Effector memory CD4-positive, alpha-beta T cell (primary cell): ENCODE data around the gene SGCG.

Source experiments
- DNase-seq, 3 donors: peaks; one replicate each; pipeline ENCODE4 v3.0.0-alpha.2; 2020
- H3K27ac ChIP-seq: 2 replicates; pipeline ENCODE4 v1.7.0; 2013; ENCODE audit warnings: mild to moderate bottlenecking, low read length, moderate library complexity; ENCODE audit not compliant: insufficient read depth, poor library complexity, severe bottlenecking
- H3K27me3 ChIP-seq: replicated peaks from 2 replicates; pipeline ENCODE4 v1.7.0; 2013; ENCODE audit warnings: mild to moderate bottlenecking, low read length; ENCODE audit not compliant: insufficient read depth, control insufficient read depth, poor library complexity, severe bottlenecking
- H3K36me3 ChIP-seq: 2 replicates; pipeline ENCODE4 v1.7.0; 2013; ENCODE audit warnings: mild to moderate bottlenecking, low read length, moderate library complexity; ENCODE audit not compliant: control insufficient read depth, insufficient read depth
- H3K4me1 ChIP-seq: 2 replicates; pipeline ENCODE4 v1.7.0; 2013; ENCODE audit warnings: low read length, mild to moderate bottlenecking; ENCODE audit not compliant: control insufficient read depth, insufficient read depth, poor library complexity, severe bottlenecking
- H3K4me3 ChIP-seq: 2 replicates; pipeline ENCODE4 v1.7.0; 2013; ENCODE audit warnings: low read length, low read depth, mild to moderate bottlenecking; ENCODE audit not compliant: insufficient read depth, poor library complexity, severe bottlenecking
- H3K9me3 ChIP-seq: 2 replicates; pipeline ENCODE4 v1.7.0; 2013; ENCODE audit warnings: mild to moderate bottlenecking, low read length, moderate library complexity; ENCODE audit not compliant: control insufficient read depth

Gene SGCG

DNA sequence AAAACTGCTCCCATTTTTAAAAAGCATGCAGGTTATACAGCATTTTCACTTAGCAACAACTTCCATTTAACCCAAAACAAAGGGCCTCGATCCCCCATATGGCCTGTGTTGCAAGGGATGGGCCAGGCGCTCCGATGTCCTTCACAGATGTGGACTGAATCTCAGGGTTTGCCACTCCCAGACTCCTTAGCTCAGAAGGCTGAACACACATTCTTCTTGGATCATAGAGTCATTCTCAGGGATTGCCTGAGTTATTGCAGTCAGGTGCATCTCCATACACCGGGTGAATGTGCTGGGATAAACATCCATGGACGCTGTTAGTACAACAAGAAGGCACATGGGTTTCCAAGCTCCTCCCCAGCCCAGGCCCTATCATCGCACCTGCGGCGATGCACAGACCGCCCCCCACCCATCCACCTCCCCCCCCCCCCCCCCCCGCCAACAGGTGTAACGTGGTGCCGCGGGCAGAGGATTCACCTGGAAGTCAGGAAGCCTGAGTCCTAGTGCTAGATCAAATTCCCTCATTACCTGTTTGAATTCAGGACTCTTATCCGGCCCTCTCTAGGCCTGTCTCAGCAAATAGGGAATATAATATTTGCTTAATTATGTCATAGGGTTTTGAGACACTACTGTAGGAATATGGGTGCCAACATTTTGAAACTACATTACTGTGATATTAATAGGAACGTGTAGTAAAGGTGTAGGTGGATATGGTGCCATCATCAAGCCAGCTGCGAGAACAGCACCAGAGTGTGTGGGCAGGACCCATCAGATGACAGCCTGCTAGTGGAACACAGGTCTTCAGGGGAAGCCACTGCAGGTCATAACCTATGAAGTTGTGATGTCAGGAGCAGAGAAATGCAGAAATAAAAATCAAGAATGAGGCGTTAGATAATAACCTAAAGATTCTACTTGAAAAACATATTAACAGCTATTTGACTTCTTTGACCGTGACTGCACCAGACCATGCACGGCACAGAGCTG lies 141.9 kb downstream of the SGCG start:
- Histone ChIP-seq H3K4me3 (no peak overlapping the region), H3K27me3 (no peaks in the 10 kb centered on the region), H3K4me1 (no peaks in the 10 kb centered on the region), H3K9me3 (no peaks in the 10 kb centered on the region), H3K36me3 (no peaks in the 10 kb centered on the region), H3K27ac (no peak overlapping the region)
- no peak for DNase-seq

DNA sequence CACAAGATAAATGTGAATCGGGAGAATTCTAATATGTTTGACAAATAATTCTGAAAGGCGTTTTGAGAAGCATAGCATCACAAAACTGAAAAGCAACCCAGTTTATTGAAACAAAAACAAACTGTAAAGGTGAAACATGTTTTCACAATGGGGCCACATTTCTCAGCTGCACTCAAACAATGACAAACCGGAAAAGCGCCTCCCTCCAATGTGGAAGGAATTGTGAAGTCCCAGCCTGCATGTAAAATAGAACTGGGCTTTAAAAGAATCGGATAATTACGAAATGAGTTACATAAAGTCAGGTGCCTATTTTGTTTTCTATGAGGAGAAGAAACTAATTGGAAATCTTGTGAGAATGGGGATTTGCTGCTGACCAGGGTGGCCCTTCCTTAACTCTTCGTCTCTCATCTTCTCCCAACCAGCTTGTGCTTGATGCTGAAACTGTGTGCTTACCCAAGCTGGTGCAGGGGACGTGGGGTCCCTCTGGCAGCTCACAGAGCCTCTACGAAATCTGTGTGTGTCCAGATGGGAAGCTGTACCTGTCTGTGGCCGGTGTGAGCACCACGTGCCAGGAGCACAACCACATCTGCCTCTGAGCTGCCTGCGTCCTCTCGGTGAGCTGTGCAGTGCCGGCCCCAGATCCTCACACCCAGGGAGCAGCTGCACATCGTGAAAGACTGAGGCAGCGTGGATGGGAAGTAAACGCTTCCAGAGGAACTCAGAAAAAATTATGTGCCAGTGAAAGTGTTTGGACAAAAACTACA lies 143.3 kb downstream of the SGCG start:
- DNase-seq, result no peak
- Histone ChIP-seq H3K36me3 (no peaks in the 10 kb centered on the region), H3K27ac (no peak overlapping the region), H3K4me3 (no peak overlapping the region), H3K9me3 (no peaks in the 10 kb centered on the region), H3K27me3 (no peaks in the 10 kb centered on the region), H3K4me1 (no peaks in the 10 kb centered on the region)

DNA sequence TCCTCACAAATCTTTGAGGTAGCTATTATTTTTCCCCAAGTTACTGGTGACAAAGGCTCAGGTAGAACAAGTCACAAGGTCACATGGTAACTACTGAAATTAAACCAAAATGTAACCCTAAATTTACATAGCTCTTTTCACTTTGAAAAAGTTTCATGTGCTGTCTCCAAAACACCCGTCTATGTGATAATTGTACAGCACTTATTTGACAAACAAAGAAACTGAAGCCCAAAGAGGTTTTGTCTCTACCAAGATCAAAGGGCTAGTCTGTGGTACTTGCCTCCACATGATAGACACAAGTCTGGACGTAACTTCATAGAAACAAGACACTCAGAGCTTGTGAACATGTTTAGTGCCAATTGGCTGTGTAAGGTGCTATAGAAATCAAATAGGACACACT lies 144.4 kb downstream of the SGCG start:
- Histone ChIP-seq H3K36me3 (no peaks in the 10 kb centered on the region), H3K9me3 (no peaks in the 10 kb centered on the region), H3K27me3 (no peaks in the 10 kb centered on the region), H3K4me3 (no peak overlapping the region), H3K27ac (no peak overlapping the region), H3K4me1 (no peaks in the 10 kb centered on the region)
- DNase-seq, result no peak

DNA sequence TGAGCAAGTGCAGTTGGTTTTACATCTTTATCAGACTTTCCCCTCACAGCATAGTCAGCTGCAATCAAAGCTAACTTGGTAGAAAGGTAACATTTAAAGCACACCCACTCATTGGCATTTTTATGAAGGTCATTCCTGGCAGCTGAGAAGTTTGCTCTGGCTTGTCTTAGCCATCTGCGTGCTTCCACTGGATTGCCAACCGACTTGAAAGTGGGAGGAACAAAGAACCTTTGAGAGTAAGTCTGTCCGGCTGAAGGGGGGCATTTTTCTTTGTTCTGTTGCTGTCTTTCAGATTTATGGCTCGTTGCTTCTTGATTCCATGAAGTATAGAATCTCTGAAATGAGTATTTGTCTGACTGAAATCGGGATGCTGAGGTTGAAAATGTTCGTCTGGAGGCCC lies 149.6 kb downstream of the SGCG start:
- Histone ChIP-seq H3K4me1 (no peaks in the 10 kb centered on the region), H3K4me3 (no peak overlapping the region), H3K27me3 (no peaks in the 10 kb centered on the region), H3K27ac (no peak overlapping the region), H3K9me3 (peaks cover under 1% of the 10 kb centered on the region), H3K36me3 (no peaks in the 10 kb centered on the region)
- no peak for DNase-seq

DNA sequence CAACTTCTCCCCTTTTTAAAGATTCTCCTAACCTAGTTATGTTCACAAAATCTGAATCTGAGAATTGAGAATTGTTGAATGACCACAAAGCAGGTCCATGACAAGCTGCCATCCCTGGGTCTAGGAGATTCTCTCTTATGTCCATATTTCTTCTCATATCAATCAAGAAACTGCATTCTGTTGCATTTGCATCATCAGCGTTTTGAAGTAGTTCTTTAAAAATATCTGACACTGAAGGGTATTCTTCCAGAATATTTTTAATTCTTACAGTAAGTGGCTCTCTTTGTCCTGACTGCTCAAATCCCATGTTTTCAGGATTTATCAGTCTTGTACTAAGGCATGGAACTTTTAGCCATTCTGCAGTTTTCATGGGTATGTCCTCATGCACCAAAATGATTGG lies 158.4 kb downstream of the SGCG start:
- H3K27ac ChIP-seq, result no peak overlapping the region
- DNase-seq, result no peak
- H3K27me3 ChIP-seq, result no peaks in the 10 kb centered on the region
- H3K9me3 ChIP-seq, result peaks cover 9% of the 10 kb centered on the region
- no peak overlapping the region for H3K4me3 ChIP-seq
- peaks cover 19% of the 10 kb centered on the region for H3K36me3 ChIP-seq
- H3K4me1 ChIP-seq, result no peaks in the 10 kb centered on the region

DNA sequence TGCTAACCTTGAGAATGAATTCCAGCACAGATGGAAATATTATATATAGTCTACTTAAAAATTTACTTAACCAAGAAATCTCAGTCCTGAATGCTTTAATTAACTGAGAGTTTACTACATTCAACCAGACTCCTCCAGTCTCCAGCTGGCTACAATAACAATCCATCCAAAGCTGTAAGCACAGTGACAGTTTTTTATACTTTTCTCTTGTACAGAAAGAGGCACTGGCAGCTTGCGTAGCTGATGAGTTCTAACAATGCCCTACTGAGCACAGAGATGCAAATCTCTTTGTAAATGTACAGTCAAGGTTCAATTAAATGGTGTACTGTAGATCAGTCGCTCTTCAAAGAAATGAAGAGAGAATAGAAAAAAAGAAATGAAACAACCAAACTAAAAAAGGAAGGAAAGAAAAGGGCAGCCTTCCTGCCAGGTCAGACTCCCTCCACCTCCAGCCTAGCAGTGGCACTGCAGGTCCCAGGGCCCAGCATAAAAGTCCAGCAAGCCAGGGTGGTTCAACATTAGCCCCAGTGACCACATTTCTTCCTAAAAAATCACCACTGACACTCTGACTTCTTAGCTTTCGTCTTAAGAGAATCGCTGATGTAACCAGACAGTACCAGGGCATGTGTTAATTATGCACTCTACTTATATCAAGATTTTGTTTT lies 164.3 kb downstream of the SGCG start:
- no peaks in the 10 kb centered on the region for H3K4me1 ChIP-seq
- no peaks in the 10 kb centered on the region for H3K27me3 ChIP-seq
- peaks cover 51% of the 10 kb centered on the region for H3K36me3 ChIP-seq
- no peak for DNase-seq
- H3K4me3 ChIP-seq, result no peak overlapping the region
- H3K27ac ChIP-seq, result no peak overlapping the region
- H3K9me3 ChIP-seq, result no peaks in the 10 kb centered on the region

DNA sequence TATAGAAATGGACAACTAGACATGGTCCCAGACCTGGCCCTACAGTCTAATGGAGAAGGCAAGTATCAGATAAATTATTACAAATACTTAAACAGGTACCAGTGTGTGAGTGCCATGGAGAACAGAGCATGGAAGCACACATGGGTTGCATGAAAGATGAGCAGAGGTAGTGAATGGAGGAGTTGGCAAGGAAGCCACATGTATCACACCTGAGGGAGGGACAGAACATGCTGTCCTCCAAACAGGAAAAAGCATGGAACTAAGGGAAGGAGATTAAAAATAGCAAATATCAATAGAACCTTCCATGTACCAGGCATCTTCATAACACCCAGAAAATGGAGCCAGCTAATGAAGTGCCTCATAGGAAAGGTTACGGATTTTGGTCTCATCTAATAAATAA lies 166.8 kb downstream of the SGCG start:
- Histone ChIP-seq H3K27ac (no peak overlapping the region), H3K9me3 (no peaks in the 10 kb centered on the region), H3K27me3 (no peaks in the 10 kb centered on the region), H3K4me1 (no peaks in the 10 kb centered on the region), H3K36me3 (peaks cover 39% of the 10 kb centered on the region), H3K4me3 (no peak overlapping the region)
- DNase-seq, result no peak

DNA sequence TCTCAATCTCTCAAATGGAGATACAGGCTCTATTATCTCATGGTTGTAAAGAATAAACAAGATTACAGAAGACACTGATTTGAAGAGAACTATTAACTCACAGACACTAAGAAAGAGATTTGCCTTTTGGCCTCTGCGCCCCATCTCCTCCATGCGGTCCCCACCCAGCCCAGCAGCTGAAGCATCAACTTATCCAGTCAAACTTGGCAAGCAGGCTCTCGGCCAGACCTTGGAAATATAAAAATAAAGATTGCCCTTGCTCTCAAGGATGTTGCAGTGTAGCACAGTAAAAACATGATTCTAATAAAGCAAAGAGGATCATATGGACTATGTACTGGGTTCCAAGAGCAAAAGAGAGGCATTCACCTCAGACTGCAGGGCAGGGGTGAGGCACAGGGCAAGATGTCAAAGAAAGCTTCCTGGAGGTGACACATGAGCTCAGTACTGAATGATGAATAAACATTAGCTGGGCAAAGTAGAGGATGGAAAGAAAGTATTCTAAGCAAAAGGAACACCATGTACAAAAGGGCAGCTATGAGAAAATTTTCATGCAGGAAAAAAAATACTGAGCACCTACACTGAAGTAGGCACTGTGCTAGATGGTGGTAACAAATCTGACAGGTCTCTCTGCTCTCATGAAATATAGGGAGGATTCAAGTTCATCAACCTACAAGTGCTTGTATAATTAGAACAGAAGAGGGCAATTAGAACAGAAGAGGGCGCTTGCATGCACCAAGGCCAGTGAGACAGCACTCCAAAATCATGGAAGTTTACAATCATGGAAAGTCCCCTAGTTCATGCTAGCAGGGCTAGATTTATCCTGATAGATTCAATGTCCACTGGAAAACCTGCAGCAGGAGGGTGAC lies 167.7 kb downstream of the SGCG start:
- no peak overlapping the region for H3K27ac ChIP-seq
- H3K4me3 ChIP-seq, result no peak overlapping the region
- no peaks in the 10 kb centered on the region for H3K27me3 ChIP-seq
- H3K4me1 ChIP-seq, result no peaks in the 10 kb centered on the region
- no peak for DNase-seq
- no peaks in the 10 kb centered on the region for H3K9me3 ChIP-seq
- H3K36me3 ChIP-seq, result peaks cover 36% of the 10 kb centered on the region

DNA sequence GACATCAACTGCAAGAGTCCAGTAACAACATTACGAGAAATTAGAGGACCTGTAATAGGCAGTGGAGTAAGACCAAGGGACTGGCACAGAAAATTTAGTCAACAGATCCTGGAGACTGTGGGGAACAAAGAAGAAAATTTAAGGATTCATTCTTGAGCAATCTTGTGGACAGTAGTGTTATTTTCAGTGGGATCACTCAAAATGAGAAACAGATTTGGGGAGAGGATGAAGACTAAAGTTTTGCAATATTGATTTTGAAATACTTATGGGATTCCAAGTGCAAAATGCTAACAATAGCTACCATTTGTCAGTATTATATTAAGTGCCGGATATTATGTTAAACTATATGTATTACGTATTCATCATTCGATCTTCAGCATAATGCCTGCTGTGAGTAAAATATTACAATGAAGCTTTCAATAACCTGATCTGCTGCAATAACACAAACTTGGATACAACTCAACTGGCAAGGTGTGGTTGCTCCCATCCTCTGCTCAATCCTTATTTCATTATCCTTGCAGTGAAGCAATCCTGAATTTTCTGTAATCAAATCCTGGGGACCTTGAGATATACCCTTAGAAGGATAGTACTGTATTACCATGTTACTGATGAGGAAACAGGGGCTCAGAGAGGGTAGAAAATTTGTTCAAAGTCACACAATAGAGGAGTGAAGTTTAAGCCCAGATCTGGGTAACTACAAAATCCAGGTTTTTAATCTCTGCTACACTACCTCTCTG lies 168.6 kb downstream of the SGCG start:
- no peak overlapping the region for H3K27ac ChIP-seq
- no peaks in the 10 kb centered on the region for H3K9me3 ChIP-seq
- DNase-seq, result no peak

More for the DNA sequence above, 168.6 kb downstream of the SGCG start:
- no peak overlapping the region for H3K4me3 ChIP-seq
- no peaks in the 10 kb centered on the region for H3K27me3 ChIP-seq
- H3K4me1 ChIP-seq, result no peaks in the 10 kb centered on the region
- peaks cover 37% of the 10 kb centered on the region for H3K36me3 ChIP-seq
